NB4 (cell line): Measurements from ENCODE around the gene DLEC1.

Source experiments
- DNase-seq: peaks from one replicate; pipeline ENCODE4 v3.0.0; 2010; ENCODE audit warnings: low read depth
- H3K4me3 ChIP-seq: one replicate; pipeline ENCODE4 v1.5.1; 2011; ENCODE audit warnings: mild to moderate bottlenecking, low read depth, low read length, moderate library complexity
- MYC ChIP-seq: IDR thresholded peaks from 2 replicates; pipeline ENCODE4 v1.6.1; 2011; ENCODE audit warnings: low read depth, low read length
- POLR2A ChIP-seq: IDR thresholded peaks from 2 replicates; pipeline ENCODE4 v1.6.1; 2011; ENCODE audit warnings: mild to moderate bottlenecking; ENCODE audit not compliant: insufficient read length; ENCODE audit errors: extremely low read depth
- TF ChIP-seq, protein P1 (sequence below): IDR thresholded peaks from 2 replicates; pipeline ENCODE4 v1.6.1; 2011; ENCODE audit warnings: low read depth, low read length
- TF ChIP-seq, protein P2 (sequence below): IDR thresholded peaks from one replicate; pipeline ENCODE4 v1.5.1; 2012; ENCODE audit warnings: low read depth, low read length

The DLEC1 gene

DNA sequence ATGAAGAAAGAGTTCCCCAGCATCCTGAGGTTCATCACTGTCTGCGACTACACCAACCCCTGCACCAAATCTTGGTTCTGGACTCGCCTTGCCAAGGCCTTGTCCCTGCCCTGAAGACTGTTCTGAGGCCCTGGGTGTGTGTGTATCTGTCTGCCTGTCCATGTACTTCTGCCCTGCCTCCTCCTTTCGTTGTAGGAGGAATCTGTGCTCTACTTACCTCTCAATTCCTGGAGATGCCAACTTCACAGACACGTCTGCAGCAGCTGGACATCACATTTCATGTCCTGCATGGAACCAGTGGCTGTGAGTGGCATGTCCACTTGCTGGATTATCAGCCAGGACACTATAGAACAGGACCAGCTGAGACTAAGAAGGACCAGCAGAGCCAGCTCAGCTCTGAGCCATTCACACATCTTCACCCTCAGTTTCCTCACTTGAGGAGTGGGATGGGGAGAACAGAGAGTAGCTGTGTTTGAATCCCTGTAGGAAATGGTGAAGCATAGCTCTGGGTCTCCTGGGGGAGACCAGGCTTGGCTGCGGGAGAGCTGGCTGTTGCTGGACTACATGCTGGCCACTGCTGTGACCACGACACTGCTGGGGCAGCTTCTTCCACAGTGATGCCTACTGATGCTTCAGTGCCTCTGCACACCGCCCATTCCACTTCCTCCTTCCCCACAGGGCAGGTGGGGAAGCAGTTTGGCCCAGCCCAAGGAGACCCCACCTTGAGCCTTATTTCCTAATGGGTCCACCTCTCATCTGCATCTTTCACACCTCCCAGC, 102.4 kb downstream of the DLEC1 start:
- no peak for DNase-seq
- no peak overlapping the region for H3K4me3 ChIP-seq
- TF ChIP-seq, protein P1, sequence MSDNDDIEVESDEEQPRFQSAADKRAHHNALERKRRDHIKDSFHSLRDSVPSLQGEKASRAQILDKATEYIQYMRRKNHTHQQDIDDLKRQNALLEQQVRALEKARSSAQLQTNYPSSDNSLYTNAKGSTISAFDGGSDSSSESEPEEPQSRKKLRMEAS: no peak
- TF ChIP-seq MYC (no peak), POLR2A (no peak)
- TF ChIP-seq, protein P2, sequence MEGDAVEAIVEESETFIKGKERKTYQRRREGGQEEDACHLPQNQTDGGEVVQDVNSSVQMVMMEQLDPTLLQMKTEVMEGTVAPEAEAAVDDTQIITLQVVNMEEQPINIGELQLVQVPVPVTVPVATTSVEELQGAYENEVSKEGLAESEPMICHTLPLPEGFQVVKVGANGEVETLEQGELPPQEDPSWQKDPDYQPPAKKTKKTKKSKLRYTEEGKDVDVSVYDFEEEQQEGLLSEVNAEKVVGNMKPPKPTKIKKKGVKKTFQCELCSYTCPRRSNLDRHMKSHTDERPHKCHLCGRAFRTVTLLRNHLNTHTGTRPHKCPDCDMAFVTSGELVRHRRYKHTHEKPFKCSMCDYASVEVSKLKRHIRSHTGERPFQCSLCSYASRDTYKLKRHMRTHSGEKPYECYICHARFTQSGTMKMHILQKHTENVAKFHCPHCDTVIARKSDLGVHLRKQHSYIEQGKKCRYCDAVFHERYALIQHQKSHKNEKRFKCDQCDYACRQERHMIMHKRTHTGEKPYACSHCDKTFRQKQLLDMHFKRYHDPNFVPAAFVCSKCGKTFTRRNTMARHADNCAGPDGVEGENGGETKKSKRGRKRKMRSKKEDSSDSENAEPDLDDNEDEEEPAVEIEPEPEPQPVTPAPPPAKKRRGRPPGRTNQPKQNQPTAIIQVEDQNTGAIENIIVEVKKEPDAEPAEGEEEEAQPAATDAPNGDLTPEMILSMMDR: no peak

DNA sequence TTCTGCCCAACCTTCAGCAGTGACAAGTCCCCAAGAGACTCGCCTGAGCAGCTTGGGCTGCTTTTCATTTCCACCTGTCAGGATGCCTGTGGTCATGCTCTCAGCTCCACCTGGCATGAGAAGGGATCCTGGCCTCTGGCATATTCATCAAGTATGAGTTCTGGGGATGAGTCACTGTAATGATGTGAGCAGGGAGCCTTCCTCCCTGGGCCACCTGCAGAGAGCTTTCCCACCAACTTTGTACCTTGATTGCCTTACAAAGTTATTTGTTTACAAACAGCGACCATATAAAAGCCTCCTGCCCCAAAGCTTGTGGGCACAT, 102.9 kb downstream of the DLEC1 start:
- H3K4me3 ChIP-seq: no peak overlapping the region
- TF ChIP-seq MYC (no peak), POLR2A (no peak)
- TF ChIP-seq, protein P1: no peak
- TF ChIP-seq, protein P2: no peak
- DNase-seq: no peak

DNA sequence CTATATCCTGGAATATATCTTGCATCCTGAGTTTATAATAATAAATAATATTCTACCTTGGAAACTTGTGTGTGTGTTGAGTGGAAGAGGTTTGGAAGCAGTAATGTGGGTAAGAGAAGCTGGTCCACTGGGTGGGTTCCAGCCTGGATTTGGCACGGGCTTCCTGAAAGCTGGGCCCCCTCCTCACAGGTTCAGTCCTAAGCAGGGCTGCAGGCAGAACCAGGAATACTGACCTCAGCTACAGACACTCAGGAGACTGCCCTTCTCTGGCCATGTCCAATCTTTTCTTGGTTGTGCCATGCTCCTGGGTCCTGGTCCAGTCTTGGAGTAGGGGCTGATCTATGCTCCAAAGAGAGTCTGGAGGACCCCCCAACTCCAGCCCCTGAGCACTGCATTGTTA, 104.0 kb downstream of the DLEC1 start:
- no peak for DNase-seq
- H3K4me3 ChIP-seq: no peak overlapping the region
- TF ChIP-seq MYC (no peak), POLR2A (no peak)
- TF ChIP-seq, protein P1: no peak
- TF ChIP-seq, protein P2: no peak

DNA sequence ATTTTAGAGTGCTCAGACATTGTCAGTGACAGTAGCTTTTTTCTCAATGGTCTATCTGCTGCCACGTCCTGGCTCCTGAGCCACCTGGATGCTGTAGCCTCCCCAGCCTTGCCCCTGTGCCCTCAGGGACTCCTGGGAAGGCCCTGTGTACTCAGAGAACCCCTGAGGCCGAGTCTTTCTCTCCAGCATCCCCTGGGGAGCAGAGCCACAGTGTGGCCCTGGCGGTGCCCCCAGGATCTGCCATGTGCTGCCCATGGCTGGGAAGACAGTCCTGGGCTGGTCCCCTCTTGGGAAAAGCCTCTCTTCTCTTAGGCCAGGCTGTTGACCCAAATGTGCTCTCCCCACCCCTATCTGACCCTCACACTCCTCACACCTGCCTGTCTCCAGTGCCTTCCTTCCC, 104.5 kb downstream of the DLEC1 start:
- H3K4me3 ChIP-seq: no peak overlapping the region
- DNase-seq: no peak
- no peak for TF ChIP-seq MYC
- TF ChIP-seq, protein P2: no peak
- TF ChIP-seq POLR2A: no peak
- TF ChIP-seq, protein P1: no peak

DNA sequence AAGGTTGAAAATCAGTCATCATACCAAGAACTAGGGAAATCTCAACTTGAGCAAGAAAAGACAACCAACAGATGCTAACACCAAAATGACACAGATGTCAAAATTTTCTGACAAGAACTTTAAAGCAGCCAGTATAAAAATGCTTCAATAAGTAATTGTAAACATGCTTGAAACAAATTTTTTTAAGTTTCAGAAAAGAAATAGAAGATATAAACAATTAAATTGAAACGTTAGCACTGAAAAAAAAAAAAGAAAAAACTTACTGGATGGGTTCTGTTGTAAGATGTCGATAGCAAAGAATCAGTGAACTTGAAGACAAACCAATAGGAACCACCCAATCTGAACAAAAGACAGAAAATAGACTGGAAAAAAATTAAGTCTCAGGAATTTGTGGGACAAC, 107.5 kb downstream of the DLEC1 start:
- TF ChIP-seq, protein P1: no peak
- TF ChIP-seq POLR2A (no peak), MYC (no peak)
- TF ChIP-seq, protein P2: no peak
- DNase-seq: no peak

More for the DNA sequence above, 107.5 kb downstream of the DLEC1 start:
- H3K4me3 ChIP-seq: no peak overlapping the region
